Activated T-helper 1 cell treated with Interleukin-2 at 50 U/mL for 16 hours (primary cell): ENCODE results near the gene LRRC9.
"Not testable (repeated sequence)": the region's sequence is repeated elsewhere in the genome, so short reads cannot be mapped to it uniquely, and the experiment has no call there.

Source experiments
- DNase-seq: peaks from one replicate; pipeline ENCODE4 v3.0.0-alpha.2; 2020; ENCODE audit warnings: low read depth

Gene LRRC9

GRCh38 chr14:60064491-60065072, 144.6 kb downstream of the LRRC9 start:
- DNase-seq = no peak

DNA sequence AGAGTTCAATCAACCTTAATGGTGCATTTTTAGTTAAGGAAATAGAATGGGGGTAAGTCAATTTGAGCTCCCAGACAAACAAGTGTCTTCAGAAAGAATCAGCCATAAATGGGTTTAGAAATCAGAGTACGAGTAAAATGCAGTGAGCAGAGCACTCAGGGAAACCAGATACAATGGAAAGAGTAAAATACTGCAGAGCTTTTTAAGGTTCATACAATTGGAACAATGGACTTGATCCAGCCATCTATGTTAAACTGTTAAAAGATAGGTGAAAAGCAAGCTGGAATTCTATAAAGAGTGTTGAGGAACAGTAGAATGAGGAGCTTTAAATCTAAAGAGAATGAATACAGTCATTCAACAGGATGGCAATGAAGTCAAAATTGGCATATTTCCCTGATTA, 147.9 kb downstream of the LRRC9 start:
- no peak for DNase-seq

DNA sequence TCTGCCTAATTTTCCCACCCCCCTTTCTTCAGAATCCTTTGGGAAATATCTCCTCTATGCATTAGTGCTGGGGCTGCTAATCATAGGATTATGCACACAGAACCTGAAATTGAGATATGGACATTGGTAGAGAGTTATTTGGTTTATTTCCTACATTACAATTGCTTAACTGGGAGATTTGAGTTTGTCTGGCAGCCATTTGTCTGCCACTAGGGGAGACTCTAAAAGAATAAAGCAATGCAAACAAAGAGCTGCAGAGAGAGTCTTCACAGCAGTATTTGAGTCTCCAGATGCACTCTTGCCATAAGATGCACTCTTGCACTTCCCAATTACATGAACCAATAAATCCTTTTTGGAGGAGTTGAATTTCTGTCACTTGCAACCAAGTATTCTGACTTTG, 159.8 kb downstream of the LRRC9 start:
- DNase-seq = no peak

DNA sequence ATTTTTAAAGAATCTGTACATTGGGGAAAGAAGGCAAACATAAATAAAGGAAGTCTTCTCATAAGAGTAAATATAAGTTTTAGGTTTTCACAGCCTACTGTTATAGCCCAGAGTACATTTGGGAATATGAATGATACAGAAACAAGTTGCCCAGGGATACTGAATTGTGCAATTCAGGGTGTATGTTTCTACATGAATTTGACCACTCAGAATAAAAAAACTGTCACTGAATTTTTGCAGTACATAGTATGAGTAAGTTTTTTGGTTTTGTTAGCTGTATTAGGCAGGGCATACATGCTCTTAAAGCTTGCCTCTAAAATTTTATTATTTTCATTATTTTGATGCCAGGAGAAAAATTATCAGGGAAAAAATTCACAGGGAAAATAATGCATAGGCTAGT, 165.1 kb downstream of the LRRC9 start:
- DNase-seq = no peak

DNA sequence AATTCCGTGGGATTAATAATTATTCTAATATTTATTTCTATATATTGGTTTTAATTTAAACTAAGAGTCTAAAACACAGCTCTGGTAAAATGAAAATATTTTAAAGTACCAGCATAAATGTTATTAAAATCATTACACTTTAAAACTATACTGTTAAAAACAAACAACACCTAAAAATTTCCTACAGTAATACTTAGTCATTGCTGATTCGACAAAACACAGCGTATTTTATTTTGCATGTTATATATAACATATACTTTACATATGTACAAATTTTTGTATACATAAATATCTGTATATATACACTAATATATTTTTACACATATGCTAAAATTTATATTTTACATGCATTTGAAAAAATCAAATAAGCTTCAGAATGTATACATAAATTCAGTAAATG, 165.7 kb downstream of the LRRC9 start:
- DNase-seq = no peak

- DNase-seq = no peak
Measured at GRCh38 chr14:60087668-60088067, 167.7 kb downstream of the LRRC9 start.

DNA sequence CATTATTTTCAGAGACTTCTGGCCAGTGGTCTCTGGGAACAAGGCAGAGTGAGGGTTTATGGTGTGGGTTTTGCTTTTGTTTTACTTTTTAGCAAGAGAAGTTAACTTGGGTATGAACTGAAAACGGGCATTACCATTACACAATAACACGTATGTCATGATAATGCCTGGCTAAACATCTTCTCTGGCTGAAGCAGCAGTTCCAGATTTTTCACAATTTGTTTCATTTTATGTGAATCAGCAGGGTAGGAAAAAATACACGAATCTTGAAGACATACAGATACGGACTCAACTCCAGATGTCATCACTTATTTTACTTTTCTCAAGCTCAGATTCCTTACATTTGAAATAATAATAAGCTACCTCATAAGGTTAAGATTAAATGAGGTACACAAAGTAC, 169.3 kb downstream of the LRRC9 start:
- DNase-seq = no peak

DNA sequence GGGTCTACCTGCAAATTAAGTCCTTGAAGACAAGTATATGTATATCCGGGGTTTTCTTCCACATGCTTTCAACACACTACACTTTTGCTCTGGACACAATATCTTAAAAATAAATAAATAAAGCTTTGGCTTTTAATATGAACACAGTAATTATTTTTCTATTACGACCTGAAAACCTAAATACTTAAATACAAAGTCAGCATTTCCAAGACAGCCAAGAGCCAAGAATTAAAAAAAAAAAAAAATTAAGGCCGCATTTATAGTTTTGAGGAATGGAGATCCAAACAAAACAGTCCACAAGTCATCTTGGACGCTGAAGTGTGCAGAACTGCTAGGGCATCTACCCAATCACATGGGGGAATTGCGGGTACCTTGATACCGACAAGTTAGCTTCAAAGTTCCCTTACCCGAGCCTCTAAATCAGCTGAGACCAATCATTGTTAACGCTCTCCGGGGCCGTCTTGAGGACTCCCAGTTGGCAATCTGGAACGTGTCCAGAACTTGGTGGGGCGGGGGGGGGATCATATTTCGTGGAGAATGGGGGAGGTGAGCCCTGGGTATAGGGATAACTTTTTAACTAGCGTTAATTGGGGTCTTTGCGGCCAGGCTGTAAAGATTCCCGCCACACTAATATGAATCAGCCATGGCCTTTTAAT, 171.0 kb downstream of the LRRC9 start:
- DNase-seq = no peak

GRCh38 chr14:60091550-60092525, 171.9 kb downstream of the LRRC9 start, which contains the start of gene PCNX4:
Gene PCNX4, plus strand, starts transcription at chr14:60091923. Its CDS starts 15,716 bp downstream, at chr14:60107639.
- DNase-seq = peak; percentile 87

DNA sequence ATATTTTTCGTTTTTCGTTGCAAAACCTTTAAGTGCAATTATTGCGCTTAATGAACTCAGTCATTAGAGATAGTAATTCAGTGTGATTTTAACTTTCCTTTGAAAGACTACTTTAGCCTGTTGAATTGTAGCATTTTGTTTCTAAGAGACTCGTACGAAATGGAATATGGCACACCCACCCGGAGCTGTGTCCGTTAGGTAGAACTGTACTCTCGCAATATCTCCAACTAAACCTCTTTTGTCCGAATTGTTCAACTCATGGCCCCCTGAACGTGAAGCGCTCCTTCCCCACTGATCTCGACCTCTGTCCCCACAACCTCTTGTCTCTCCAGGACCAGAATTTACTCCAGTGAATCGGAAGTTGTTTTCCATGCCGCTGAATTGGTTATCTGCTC, 172.6 kb downstream of the LRRC9 start:
- DNase-seq = no peak

GRCh38 chr14:60093080-60093479, 173.1 kb downstream of the LRRC9 start:
- DNase-seq = no peak

DNA sequence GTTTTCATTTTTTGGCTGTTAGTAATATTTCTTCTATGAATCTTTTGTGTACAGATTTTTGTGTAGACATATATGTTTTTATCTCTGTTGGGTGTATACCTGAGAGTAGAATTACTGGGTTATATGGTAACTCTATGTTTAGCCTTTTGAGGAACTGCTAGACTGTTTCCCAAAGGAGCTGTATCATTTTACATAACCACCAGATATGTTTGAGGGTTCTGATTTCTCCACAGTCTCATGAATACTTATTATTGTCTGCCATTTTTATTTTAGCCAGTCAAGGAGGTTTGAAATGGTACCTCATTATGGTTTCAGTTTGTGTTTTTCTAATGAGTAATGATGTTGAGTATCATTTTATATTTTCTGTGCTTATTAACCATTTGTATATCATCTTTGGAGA, 173.7 kb downstream of the LRRC9 start:
- no peak for DNase-seq

- no peak for DNase-seq
Measured at GRCh38 chr14:60094306-60094897, 174.5 kb downstream of the LRRC9 start.

DNA sequence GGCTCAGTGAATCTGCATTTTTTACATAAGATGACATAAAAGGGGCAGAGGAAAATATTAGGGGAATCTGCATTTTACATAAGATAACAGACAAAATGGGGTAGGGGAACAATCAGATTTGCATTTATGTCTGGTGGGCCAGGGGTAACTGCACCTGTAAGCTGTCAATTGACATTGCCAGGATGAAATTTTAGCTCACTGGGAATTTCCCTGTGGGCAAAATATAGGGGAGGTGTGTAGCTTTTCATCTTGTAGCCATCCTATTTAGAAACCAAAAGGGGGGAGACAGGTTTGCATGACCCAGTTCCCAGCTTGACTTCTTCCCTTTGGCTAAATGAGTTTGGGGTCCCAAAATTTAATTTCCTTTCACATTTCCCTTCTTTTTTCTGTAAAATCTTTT, 175.3 kb downstream of the LRRC9 start:
- DNase-seq = no peak

DNA sequence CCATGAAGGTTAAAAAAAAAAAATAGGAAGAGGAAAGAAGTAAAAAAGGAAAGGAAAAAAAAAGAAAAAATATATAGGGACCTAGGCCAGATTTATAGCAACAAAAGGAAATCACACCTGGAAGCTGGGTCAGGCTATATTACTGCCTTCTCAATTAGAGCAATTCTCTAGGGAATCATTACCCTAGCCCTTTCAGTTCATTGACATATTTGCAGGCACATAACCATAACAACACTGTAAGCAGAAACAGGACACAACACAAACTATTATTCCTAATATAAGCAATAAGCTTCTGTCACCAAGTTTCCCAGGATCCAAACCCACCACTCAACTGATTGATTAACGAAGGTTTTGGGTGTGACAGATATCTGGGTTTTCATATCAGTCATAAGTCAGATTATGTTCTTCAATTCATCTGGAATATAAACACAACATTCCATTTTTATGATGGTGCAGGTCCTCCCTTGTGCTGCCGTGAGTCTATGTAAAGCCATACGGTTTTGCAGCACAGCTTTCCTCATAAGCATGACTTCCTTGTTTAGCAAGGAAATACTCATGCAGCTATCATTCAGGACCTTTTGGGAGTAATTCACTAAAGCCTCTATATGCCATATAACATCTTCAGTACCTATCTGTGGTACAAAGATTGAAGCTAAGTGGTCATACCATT, 176.0 kb downstream of the LRRC9 start:
- DNase-seq = no peak

GRCh38 chr14:60097974-60098373, 178.0 kb downstream of the LRRC9 start:
- no peak for DNase-seq

GRCh38 chr14:60099855-60100254, 179.9 kb downstream of the LRRC9 start:
- DNase-seq = not testable (repeated sequence)

- DNase-seq = no peak
Measured at GRCh38 chr14:60101786-60102185, 181.8 kb downstream of the LRRC9 start.

DNA sequence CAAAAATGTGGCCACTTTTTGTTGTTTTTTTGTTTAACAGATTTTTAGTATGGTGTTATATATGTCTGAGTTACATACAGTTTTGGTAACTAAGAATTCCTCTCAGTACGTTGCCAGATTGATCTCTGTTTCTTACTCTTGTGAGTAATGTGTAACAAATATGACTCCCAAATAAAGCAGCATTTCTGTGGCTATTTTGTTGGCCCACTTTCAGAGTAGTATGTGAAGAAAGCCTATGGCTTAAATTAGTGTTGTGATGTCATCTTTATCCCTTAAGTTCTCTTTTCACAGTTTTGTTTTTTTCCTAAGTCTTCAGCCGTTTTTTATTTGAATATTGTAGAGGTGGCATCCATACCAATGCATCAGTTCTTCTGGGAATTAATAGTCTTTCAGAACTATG, 182.4 kb downstream of the LRRC9 start:
- DNase-seq = no peak

DNA sequence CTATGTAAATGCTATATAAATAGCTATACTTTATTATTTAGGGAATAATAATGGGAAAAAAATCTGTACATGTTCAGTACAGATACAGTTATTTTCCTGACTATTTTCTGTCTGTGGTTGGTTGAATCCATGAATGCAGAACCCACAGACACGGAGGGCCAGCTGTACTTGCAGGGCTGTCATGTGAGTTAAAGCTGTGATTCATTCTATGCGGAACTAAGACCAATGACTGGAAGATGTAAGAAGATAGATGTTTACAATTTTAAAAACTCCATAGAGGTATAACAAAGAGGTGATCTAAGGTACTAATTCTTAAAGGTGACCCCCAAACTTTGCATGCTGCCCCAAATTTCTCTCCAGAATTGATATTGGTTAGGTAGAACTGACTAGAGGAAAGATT, 186.4 kb downstream of the LRRC9 start:
- DNase-seq = no peak

- DNase-seq = no peak
Measured at GRCh38 chr14:60107477-60107876, 187.5 kb downstream of the LRRC9 start.

- DNase-seq = no peak
Measured at GRCh38 chr14:60111732-60112131, 191.8 kb downstream of the LRRC9 start.
